Stimulated activated CD4-positive, alpha-beta T cell treated with anti-CD3 and anti-CD28 coated beads, Interleukin-1b, Interleukin-23, amount 100 ng/mL, for 4 hours (primary cell): ENCODE measurements around the gene DXO.

Experiments used
- DNase-seq, 2 donors: peaks; one replicate each; pipeline ENCODE4 v3.0.0-alpha.2; 2020; ENCODE audit warnings: low read depth in 2 of 2

The DXO gene

DNA sequence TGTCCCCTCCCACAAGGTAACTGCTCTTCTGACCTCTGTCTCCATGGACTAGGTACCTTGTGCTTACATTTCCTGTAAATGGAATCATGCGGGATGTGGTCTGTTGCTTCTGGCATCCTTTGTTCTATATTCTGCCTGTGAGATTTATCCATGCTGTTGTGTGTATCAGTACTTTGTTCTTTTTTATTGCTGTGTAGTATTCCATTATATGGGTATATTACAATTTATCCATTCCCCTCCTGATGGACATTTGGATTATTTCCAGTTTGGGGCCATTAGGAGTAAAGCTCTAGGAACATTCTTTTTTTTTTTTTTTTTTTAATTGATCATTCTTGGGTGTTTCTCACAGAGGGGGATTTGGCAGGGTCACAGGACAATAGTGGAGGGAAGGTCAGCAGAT lies 41.0 kb downstream of the DXO start:
- no peak for DNase-seq

DNA sequence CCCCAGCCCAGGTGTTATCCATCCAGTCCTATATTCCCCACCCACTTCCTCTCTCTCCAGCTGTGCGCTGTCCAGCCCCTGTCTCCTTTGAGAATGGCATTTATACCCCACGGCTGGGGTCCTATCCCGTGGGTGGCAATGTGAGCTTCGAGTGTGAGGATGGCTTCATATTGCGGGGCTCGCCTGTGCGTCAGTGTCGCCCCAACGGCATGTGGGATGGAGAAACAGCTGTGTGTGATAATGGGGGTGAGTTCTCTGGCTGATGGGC lies 43.3 kb downstream of the DXO start:
- no peak for DNase-seq

DNA sequence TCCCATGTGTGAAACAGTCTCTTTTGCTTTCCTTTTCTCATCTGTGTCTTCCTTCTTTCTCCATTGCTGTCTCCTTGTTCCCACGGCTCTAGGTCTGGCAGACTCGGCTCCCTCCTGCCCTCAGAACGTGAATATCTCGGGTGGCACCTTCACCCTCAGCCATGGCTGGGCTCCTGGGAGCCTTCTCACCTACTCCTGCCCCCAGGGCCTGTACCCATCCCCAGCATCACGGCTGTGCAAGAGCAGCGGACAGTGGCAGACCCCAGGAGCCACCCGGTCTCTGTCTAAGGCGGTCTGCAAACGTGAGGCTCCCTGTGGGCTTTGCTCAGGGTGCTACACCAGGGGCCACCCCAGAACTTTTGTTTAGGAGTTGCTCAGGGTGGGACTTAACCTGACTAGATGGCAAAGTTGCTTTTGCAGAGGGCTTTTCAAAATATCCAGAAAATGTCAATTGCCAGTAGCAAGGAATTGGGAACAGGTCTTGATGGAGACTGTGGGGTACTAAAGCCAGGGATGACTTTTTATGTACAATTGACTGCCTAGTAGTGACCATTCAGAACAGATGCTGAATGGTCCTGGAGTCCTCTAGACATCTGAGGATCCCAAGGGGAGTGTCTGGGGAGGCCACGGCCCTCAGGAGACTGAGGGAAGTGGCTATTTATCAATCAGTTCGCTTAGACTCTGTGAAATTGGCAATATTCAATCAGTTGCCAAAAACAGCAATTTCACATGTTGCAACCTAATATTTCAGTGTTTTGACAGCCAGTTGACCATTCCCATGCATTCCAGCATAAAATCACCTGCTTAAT lies 43.9 kb downstream of the DXO start:
- no peak for DNase-seq

DNA sequence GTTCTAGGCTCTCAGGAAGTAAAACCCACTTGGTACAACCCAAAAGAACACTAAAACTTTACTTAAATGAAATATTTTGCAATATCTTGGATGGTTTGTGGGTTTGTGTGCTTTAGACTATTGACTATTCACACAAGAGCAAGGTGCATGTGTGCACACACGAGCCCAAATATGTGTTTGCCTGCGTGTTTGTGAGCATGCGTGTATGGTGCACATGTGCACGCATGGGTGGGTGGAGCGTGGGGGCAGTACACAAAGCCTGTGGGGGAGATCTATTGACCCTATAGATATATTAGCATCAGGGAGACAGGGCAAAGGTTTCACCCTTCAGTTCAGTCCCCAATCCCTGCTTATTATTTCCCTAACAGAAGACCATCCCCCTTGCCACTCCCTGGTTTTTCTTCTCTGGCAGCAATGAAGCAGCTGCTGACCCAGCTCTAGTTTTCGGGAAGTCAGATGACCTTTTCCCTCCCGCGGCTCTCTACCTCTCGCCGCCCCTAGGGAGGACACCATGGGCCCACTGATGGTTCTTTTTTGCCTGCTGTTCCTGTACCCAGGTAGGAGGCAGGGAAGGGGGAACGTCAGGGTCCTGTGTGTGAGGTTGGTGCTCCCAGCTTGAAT lies 44.6 kb downstream of the DXO start, which contains the start of gene C2:
C2 (plus strand) TSS at position 476 of the 621 bp plus-strand sequence; CDS start at position 512, 36 bp downstream.
- no peak for DNase-seq

DNA sequence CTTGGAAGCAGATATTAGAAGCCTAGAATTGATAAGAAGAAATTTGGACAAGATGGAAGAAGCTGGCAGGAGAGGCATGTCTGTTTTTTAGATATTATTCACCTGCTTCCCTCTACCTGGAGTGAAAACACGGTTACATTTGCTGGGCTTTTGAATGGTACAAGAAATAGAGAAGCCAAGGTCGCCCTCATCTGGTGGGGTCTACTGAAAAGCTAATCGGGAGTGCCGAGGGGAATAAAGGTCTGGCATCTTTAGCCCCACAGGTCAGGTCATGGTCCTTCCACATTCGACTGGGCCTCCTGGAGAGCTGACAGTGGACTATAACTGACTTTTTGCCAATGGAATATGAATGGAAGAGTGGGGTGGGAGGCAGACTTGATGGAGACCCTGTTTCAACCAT lies 49.0 kb downstream of the DXO start:
- DNase-seq, result no peak

DNA sequence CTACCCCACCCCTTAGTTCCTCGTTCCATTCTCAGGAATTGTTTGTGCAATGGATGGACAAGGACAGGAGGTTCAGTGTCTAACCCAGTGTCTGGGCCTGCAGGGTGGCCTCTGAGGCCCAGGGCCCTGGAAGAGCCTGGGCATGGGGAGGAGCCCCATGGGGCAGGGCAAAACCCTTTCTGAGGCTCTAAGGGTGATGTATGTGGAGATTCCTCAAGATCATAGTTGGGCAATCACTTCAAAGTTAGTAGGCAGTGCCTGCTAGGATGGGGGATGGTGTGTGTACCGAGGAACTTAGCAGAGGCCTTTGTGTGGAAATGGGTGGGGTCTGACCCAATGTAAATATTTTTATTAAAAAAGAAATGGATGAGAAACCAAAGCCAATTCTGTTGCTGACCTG lies 51.1 kb downstream of the DXO start:
- no peak for DNase-seq
